Natural killer cell (primary cell): ENCODE data around the gene NABP2. TPM values are rescaled to one million over a fixed set of nuclear protein-coding genes. Genes with fewer than 3 reads are reported as not detected.
"Not testable (repeated sequence)": the region's sequence is repeated elsewhere in the genome, so short reads cannot be mapped to it uniquely, and the experiment has no call there.

Experiments
- ATAC-seq, 3 donors: fragments of 150-1000 bp in 2 of 3; fragments of 200-7000 bp in 1 of 3; cut with Tn5 transposase; 1 replicate in 1 of 3; 2 replicates in 2 of 3; pipeline ENCODE4 v1.10.0; 2021; ENCODE audit warnings: mild to moderate bottlenecking in 2 of 3, moderate library complexity in 2 of 3
- DNase-seq, 2 donors: peaks; one replicate each; pipeline versions ENCODE4 v3.0.0 to v3.0.0-alpha.2; 2013 to 2021; ENCODE audit warnings: mixed read lengths in 1 of 2
- H3K27ac ChIP-seq: one replicate; pipeline ENCODE4 v1.5.1; 2013; ENCODE audit warnings: mild to moderate bottlenecking, low read length
- H3K27me3 ChIP-seq: one replicate; pipeline ENCODE4 v1.6.1; 2013; ENCODE audit warnings: low read length; ENCODE audit not compliant: control insufficient read depth, insufficient read depth
- H3K36me3 ChIP-seq: one replicate; pipeline ENCODE4 v1.6.1; 2013; ENCODE audit warnings: low read length; ENCODE audit not compliant: control insufficient read depth, insufficient read depth
- H3K4me1 ChIP-seq: one replicate; pipeline ENCODE4 v1.6.1; 2013; ENCODE audit warnings: low read length; ENCODE audit not compliant: control insufficient read depth, insufficient read depth
- H3K4me3 ChIP-seq: one replicate; pipeline ENCODE4 v1.5.1; 2013; ENCODE audit warnings: low read length
- H3K9me3 ChIP-seq: one replicate; pipeline ENCODE4 v1.6.1; 2013; ENCODE audit warnings: low read length; ENCODE audit not compliant: control insufficient read depth, insufficient read depth
- H3K27ac Mint-ChIP-seq, 2 donors: one replicate each; pipeline ENCODE4 v1.8.0; 2022; ENCODE audit warnings: mild to moderate bottlenecking in 2 of 2, mixed read lengths in 2 of 2, moderate library complexity in 1 of 2
- H3K27me3 Mint-ChIP-seq, 2 donors: one replicate each; pipeline ENCODE4 v1.8.0; 2022; ENCODE audit warnings: low read depth in 2 of 2, mixed read lengths in 2 of 2
- H3K36me3 Mint-ChIP-seq: one replicate; pipeline ENCODE4 v1.8.0; 2022; ENCODE audit warnings: mixed read lengths
- H3K4me1 Mint-ChIP-seq, 2 donors: one replicate each; pipeline ENCODE4 v1.8.0; 2022; ENCODE audit warnings: mixed read lengths in 2 of 2
- H3K4me3 Mint-ChIP-seq: one replicate; pipeline ENCODE4 v1.8.0; 2022; ENCODE audit warnings: mild to moderate bottlenecking, moderate library complexity, mixed read lengths
- H3K9me3 Mint-ChIP-seq, 2 donors: one replicate each; pipeline ENCODE4 v1.8.0; 2022; ENCODE audit warnings: mixed read lengths in 2 of 2
- WGBS: methylation state at CpG from one replicate; pipeline ENCODE4 v1.1.7; 2013; ENCODE audit warnings: missing lambda C conversion rate; ENCODE audit not compliant: insufficient coverage; 5-methylcytosine and 5-hydroxymethylcytosine counted together
- intact Hi-C: fragments of 100-400 bp; cut with micrococcal nuclease; formaldehyde crosslinking; loops from one replicate; pipeline ENCODE4 v1.14.2; 2022
- total RNA-seq, 4 donors: library from RNA; stranded (reverse); fragments of 120-200 nt in 1 of 4; gene quantifications; one replicate each; pipeline versions ENCODE4 v1.2.3 to v1.2.4, GENCODE V29; 2013 to 2022
- TF ChIP-seq, protein P1 (sequence below): fragments of 200-600 bp; IDR thresholded peaks from one replicate; pipeline ENCODE4 v1.8.0; 2022; ENCODE audit warnings: antibody characterized with exemption

NABP2 gene
- total RNA-seq, 3 donors from 2014 or later (not counting 1 experiment from before 2014, with no cell fraction given) = 21.6 to 23.4 (median 22.6) TPM

DNA sequence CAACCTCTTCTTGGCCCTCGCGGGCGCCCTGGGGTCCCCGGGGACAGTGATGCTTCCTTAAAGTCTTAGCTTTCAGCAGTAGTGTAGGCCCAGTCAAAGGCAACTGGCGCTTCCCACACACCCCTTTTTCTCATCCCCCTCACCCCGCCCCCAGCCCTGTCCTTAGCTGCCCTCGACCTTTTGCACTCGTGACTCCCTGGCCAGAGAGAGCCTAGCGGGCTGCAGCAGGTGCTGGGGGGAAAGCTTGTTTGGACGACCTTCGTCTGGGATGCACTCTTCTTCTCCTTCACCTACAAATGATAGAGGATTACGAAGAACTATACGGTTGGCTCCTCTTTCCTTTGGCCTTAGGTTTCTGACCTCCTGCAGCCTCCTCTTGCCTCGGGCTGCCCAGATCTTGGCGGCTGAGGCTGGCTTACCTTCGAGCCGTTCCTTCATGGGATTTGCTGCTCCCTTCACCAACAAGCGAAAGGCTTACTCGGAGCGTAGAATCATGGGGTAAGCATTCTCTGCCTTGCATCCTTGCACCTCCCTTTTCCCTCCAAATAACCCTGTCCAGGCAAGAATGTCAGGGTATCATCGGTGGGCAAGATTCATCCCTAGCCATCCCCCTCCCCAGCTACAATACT lies 43.4 kb downstream of the NABP2 start:
- no peaks in the 10 kb centered on the region for H3K27me3 Mint-ChIP-seq
- no peak for ATAC-seq
- Histone ChIP-seq H3K4me3 (peak overlapping the region; percentile 88), H3K36me3 (peaks cover 5% of the 10 kb centered on the region), H3K4me1 (peaks cover 16% of the 10 kb centered on the region), H3K27me3 (no peaks in the 10 kb centered on the region), H3K9me3 (no peaks in the 10 kb centered on the region), H3K27ac (peak overlapping the region; percentile 61)
- peak overlapping the region; percentile 95 for H3K4me3 Mint-ChIP-seq
- H3K9me3 Mint-ChIP-seq = no peaks in the 10 kb centered on the region
- peak overlapping the region; percentile 94 to 95 for H3K27ac Mint-ChIP-seq
- no peaks in the 10 kb centered on the region for H3K36me3 Mint-ChIP-seq
- DNase-seq = no peak
- 41% methylated on average over 21 of the region's 21 CpGs for WGBS
- intact Hi-C loops = loop anchor here (2.0 kb wide), 2 partner anchors 33 to 67 kb away; partner anchors contain the start of gene CS
- TF ChIP-seq, protein P1, sequence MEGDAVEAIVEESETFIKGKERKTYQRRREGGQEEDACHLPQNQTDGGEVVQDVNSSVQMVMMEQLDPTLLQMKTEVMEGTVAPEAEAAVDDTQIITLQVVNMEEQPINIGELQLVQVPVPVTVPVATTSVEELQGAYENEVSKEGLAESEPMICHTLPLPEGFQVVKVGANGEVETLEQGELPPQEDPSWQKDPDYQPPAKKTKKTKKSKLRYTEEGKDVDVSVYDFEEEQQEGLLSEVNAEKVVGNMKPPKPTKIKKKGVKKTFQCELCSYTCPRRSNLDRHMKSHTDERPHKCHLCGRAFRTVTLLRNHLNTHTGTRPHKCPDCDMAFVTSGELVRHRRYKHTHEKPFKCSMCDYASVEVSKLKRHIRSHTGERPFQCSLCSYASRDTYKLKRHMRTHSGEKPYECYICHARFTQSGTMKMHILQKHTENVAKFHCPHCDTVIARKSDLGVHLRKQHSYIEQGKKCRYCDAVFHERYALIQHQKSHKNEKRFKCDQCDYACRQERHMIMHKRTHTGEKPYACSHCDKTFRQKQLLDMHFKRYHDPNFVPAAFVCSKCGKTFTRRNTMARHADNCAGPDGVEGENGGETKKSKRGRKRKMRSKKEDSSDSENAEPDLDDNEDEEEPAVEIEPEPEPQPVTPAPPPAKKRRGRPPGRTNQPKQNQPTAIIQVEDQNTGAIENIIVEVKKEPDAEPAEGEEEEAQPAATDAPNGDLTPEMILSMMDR = no peak
- H3K4me1 Mint-ChIP-seq = peaks cover 9 to 20% of the 10 kb centered on the region in 2 donors

DNA sequence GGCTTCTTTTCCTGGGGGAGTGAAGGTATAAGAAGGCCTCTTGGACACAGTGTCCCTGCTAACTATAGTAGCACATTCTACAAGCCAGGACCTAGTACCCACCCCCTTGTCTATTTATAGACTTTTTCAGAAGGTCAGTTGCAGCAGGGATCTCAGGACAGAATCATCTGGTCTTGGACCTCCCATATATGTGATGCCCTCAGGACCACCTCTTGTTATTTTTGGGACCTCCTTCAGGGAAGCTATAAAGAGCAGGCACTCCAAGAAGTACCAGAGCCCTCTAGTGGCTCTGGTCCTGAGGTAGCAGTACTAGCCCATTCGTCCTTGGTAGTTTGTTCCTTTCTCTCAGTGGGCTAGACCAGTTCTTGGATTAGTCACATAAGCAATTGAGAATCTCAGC lies 46.9 kb downstream of the NABP2 start:
- DNase-seq (peak in 1 of 2 donors; percentile 34), ATAC-seq (no peak)
- no peak overlapping the region for H3K4me3 Mint-ChIP-seq
- intact Hi-C loops = no loop called here
- peak overlapping the region; percentile 41 to 47 for H3K27ac Mint-ChIP-seq
- peaks cover 13% of the 10 kb centered on the region for H3K36me3 Mint-ChIP-seq
- H3K9me3 Mint-ChIP-seq = no peaks in the 10 kb centered on the region
- no peak overlapping the region for H3K27ac ChIP-seq
- 16% methylated on average over 1 of the region's 1 CpG for WGBS
- no peaks in the 10 kb centered on the region for H3K27me3 ChIP-seq
- peaks cover 9 to 20% of the 10 kb centered on the region in 2 donors for H3K4me1 Mint-ChIP-seq
- TF ChIP-seq, protein P1 = no peak
- H3K9me3 ChIP-seq = no peaks in the 10 kb centered on the region
- H3K4me1 ChIP-seq = peaks cover 14% of the 10 kb centered on the region
- peaks cover 34% of the 10 kb centered on the region for H3K36me3 ChIP-seq
- H3K27me3 Mint-ChIP-seq = no peaks in the 10 kb centered on the region
- no peak overlapping the region for H3K4me3 ChIP-seq

DNA sequence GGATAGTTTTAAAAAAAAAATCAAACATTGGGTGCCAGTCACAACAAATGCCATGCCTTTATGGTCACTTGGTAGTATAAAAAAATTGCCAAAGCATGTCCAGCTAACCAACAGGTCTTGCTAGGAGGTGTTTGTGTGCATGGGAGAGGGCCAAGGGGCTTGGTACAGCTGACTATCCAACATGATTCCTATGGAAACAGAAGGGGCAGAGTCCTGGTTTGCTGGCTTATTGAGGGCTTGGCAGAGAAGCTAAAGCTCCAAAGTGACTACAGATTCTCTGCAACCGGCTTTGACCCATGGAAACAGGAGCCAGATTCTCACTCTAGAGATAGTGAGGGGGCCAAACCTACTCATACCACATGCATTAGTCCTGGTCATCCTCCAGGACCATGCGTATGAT lies 48.3 kb downstream of the NABP2 start:
- Mint-ChIP-seq H3K36me3 (peaks cover 16% of the 10 kb centered on the region), H3K27ac (peak overlapping the region in 1 of 2 donors; percentile 47)
- H3K9me3 ChIP-seq, H3K4me1 Mint-ChIP-seq, H3K27me3 ChIP-seq, ATAC-seq, H3K4me1 ChIP-seq, intact Hi-C loops, H3K4me3 ChIP-seq, H3K9me3 Mint-ChIP-seq, H3K27ac ChIP-seq, DNase-seq, H3K27me3 Mint-ChIP-seq, H3K4me3 Mint-ChIP-seq: not testable (repeated sequence)
- WGBS = 100% methylated on average over 1 of the region's 2 CpGs
- peaks cover 39% of the 10 kb centered on the region for H3K36me3 ChIP-seq

DNA sequence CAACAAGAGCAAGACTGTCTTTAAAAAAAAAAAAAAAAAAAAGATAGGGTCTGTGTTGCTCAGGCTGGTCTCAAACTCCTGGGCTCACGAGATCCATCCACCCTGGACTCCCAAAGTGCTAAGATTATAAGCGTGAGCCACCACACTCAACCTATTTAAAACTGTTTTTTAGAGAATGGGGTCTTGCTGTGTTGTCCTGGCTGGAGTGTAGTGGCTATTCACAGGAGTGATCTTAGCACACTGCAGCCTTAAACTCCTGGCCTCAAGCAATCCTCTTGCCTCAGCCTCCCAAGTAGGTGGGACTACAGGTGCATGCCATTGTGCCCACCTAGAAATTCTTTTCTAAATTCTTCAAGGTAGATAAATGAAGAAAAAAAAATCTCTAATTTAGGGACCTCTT lies 50.2 kb downstream of the NABP2 start:
- no peaks in the 10 kb centered on the region for H3K27me3 ChIP-seq
- H3K36me3 ChIP-seq = peaks cover 55% of the 10 kb centered on the region
- no peaks in the 10 kb centered on the region for H3K4me1 ChIP-seq
- no peak for ATAC-seq
- Mint-ChIP-seq H3K4me1 (no peaks in the 10 kb centered on the region), H3K4me3 (no peak overlapping the region), H3K27ac (no peak overlapping the region), H3K36me3 (peaks cover 16% of the 10 kb centered on the region), H3K9me3 (no peaks in the 10 kb centered on the region), H3K27me3 (no peaks in the 10 kb centered on the region)
- no peak for DNase-seq
- H3K4me3 ChIP-seq = no peak overlapping the region
- TF ChIP-seq, protein P1 = no peak
- WGBS = 100% methylated on average over 1 of the region's 2 CpGs
- no peak overlapping the region for H3K27ac ChIP-seq
- intact Hi-C loops = no loop called here
- no peaks in the 10 kb centered on the region for H3K9me3 ChIP-seq
